GM19455 (cell line): ENCODE results near the gene RFNG.

Experiments
- ATAC-seq: cut with Tn5 transposase; IDR thresholded peaks from one replicate; pipeline ENCODE4 v1.9.1; 2021; ENCODE audit not compliant: unreplicated experiment

RFNG gene, protein sequence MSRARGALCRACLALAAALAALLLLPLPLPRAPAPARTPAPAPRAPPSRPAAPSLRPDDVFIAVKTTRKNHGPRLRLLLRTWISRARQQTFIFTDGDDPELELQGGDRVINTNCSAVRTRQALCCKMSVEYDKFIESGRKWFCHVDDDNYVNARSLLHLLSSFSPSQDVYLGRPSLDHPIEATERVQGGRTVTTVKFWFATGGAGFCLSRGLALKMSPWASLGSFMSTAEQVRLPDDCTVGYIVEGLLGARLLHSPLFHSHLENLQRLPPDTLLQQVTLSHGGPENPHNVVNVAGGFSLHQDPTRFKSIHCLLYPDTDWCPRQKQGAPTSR

GRCh38 chr17:82051776-82052637 lies at the start of gene RFNG, which contains the start of gene GPS1:
Gene RFNG (minus strand): TSS chr17:82051811. CDS start chr17:82051766, 45 bp downstream.
Gene GPS1 (plus strand): TSS chr17:82051898. CDS start chr17:82051932, 34 bp downstream.
- ATAC-seq: peak; percentile 74

DNA sequence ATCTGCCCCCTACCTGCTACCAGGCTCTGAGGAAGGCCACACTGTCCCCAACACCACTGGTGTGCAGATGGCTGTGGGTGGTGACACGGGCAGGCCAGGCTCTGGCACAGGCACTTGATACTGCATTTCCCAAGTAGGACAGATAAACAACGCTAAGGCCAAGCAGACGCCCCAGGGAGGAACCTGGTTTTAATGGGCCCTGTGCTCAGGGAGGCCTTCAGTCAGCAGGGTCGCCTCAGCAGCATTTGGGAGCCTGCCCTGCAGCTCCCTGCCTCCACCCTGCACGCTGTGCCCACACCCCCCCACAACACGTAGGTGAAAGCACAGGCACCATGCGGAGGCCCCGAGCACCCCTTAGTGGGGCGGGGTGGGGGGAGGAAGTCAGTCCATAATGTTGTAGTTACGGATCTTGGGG lies 49.7 kb upstream of the RFNG start:
- no peak for ATAC-seq

DNA sequence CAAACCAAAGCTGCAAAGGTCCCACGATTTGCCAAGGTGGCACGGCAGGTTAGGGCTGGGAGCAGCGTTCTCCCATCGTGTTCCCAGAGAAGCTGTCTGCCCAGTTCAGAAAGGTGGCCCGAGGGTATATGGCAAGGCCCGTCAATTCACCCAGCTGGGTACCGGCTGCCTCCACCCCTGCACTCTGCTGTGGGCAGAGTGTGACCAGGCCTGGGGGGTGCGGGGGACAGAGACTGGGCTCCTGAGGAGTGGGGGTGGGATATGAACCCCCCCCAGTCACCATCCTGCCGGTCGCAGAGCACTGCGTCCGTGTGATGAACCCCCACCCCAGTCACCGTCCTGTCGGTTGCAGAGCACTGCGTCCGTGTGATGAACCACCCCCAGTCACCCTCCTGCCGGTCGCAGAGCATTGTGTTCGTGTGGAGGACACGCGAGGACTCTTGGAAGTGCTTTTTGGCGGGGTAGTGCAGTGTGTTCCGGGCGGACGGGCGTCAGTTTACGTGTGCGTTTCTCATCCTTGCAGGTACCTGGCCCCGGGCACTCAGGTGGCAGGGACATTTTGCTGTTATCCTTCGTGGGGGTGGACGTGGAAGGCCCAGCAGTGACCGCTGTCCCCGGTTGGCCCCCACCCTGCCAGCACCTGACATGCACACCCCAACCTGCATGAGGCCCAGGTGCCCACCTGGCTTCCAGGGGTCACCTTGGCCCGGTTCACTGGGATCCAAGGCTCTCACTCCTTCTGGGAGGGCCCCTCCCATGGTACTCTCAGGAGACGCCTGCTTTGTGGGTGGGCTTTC lies 49.1 kb upstream of the RFNG start:
- no peak for ATAC-seq

GRCh38 chr17:82098939-82099763 lies 47.5 kb upstream of the RFNG start:
- ATAC-seq: peak; percentile 15

- ATAC-seq: peak; percentile 68
Measured at GRCh38 chr17:82098169-82098938, 46.7 kb upstream of the RFNG start, which contains the start of gene FASN. Gene FASN (minus strand): TSS chr17:82098236. CDS start chr17:82096445, 1,791 bp downstream.

- peak; percentile 14 for ATAC-seq
Measured at GRCh38 chr17:82097919-82098168, 46.2 kb upstream of the RFNG start.

DNA sequence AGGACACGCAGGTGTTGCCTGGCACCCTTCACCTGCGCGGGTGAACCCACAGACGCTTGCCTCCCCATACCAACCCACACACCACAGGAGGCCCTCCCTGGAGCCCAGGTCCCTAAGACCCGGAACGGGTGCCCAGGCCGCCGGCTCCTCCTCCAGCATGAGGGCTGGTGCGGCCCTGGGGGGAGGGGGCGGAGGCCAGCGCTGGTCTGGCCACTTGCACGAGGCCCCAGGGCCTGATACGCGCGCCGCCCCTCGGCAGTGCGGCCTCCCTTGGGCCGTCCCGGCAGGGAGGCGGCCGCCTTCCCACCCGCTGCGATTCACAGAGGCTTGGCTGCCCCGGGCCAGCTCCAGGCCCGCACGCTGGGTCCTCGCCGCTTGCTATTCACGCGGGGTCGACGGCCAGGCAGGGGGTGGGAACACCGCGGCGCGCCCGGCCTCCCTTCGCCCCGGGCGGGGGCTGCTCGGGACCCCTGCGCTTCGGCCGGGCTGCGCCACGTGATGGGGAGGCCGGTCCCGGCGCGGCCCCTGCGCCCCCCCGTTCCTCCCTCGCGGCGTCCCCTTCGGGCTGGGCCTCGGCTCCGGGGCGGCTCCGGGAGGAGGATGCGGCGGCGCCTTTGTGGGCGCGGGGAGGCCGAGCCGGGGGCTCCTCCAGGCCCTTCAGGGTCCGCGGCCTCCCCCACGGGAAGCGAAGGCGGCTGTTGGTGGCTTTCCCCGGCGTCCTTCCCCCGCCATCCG lies 45.7 kb upstream of the RFNG start:
- ATAC-seq: peak; percentile 0

GRCh38 chr17:82096709-82097183 lies 45.1 kb upstream of the RFNG start:
- no peak for ATAC-seq

- no peak for ATAC-seq
Measured at GRCh38 chr17:82095777-82096708, 44.4 kb upstream of the RFNG start.

GRCh38 chr17:82094931-82095776 lies 43.5 kb upstream of the RFNG start:
- no peak for ATAC-seq

- ATAC-seq: no peak
Measured at GRCh38 chr17:82092995-82093751, 41.6 kb upstream of the RFNG start.

- ATAC-seq: no peak
Measured at GRCh38 chr17:82092628-82092994, 41.0 kb upstream of the RFNG start.

DNA sequence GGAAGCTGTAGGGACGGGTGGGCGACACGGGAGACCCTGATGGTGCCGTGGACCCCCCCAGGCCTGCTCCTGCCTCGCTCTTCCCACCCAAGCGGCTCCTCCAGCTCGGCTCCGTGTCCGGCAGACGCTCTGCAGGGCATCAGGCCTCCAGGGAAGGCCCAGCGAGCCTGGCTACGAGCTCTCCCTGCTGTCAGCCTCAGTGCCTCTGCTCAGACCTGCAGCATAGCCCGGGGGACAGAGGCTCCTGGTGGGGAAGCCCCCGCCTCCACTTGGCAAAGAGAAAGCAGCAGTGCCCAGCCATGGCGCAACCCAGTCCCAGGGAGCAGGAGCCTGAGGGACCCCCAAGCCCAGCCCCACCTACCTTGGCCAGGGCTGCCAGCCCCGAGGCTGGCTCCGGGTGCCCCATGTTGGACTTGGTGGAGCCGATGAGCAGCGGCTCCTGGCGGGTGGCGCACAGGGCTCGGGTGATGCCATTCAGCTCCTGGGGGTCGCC lies 40.5 kb upstream of the RFNG start:
- no peak for ATAC-seq

DNA sequence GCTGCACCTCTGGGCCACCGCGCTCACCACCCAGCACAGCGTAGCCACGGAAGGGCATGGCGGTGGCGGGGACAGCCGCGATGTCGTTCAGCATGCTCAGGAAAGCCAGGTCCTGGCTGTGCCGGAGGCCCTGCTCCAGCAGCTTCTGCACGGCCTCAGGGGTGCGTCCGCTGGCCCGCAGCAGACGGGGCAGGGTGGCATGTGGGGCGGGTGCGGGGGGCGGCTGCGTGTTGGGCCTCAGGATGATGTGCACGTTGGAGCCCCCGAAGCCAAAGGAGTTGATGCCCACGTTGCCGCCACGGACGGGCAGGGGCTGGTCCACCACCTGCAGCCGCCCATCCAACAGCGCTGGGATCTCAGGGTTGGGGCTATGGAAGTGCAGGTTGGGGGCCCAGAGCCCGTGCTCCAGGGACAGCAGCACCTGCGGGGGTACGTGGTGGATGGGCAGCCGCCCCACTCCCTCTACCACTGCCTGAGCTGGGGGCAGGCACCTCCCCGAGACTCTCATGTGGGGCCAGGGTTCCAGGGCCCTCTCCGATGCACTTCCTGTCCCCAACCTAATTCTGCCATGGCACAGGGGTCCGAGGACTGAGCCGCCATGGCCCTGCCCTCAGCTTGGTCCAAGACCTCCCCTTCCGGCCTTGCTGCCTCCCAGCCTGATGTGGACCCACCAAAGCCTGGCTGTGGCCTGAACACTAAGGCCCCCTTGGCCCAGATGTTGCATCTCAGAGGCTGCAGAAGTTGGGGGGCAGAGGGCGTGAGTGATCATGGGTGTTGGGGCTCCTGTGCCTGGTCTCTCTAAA lies 39.9 kb upstream of the RFNG start:
- no peak for ATAC-seq

GRCh38 chr17:82090549-82091263 lies 39.1 kb upstream of the RFNG start:
- ATAC-seq: no peak
